HL-60 (cell line): ENCODE results near the gene IRX4.

Source experiments
- DNase-seq, 2 experiments: peaks; one replicate each; pipeline ENCODE4 v3.0.0-alpha.2; 2010 to 2020; ENCODE audit warnings: low read depth in 1 of 2, low spot score in 1 of 2
- H3K27ac ChIP-seq: fragments of 250-450 bp; sonication (Bioruptor Pico); replicated peaks from 2 replicates; pipeline ENCODE4 v1.5.1; 2020; ENCODE audit warnings: mild to moderate bottlenecking, moderate library complexity
- H3K27me3 ChIP-seq: fragments of 250-450 bp; sonication (Bioruptor Pico); 2 replicates; pipeline ENCODE4 v1.5.1; 2021; ENCODE audit warnings: mild to moderate bottlenecking, moderate library complexity; ENCODE audit not compliant: insufficient read depth, poor library complexity, severe bottlenecking
- H3K4me3 ChIP-seq: replicated peaks from 2 replicates; pipeline ENCODE4 v1.5.1; 2011; ENCODE audit warnings: mild to moderate bottlenecking, control low read depth, low read length; ENCODE audit not compliant: insufficient read depth
- CTCF ChIP-seq: IDR thresholded peaks from one replicate; pipeline ENCODE4 v1.5.1; 2011; ENCODE audit warnings: low read length, control low read depth, inconsistent platforms; ENCODE audit not compliant: insufficient read depth
- GABPA ChIP-seq: IDR thresholded peaks from 2 replicates; pipeline ENCODE4 v1.6.1; 2012; ENCODE audit warnings: low read depth
- POLR2AphosphoS5 ChIP-seq: IDR thresholded peaks from 2 replicates; pipeline ENCODE4 v1.6.1; 2012; ENCODE audit warnings: low read depth
- REST ChIP-seq: IDR thresholded peaks from 2 replicates; pipeline ENCODE4 v1.6.1; 2012; ENCODE audit warnings: low read depth; ENCODE audit not compliant: insufficient replicate concordance
- SPI1 ChIP-seq: IDR thresholded peaks from 2 replicates; pipeline ENCODE4 v1.6.1; 2012; ENCODE audit warnings: low read depth, mild to moderate bottlenecking, borderline replicate concordance

IRX4 gene

GRCh38 chr5:1921711-1922110, 39.0 kb upstream of the IRX4 start:
- TF ChIP-seq GABPA (no peak), REST (no peak), SPI1 (no peak), POLR2AphosphoS5 (no peak), CTCF (no peak)
- H3K27me3 ChIP-seq, result no peaks in the 10 kb centered on the region
- DNase-seq, result no peak
- no peak overlapping the region for H3K27ac ChIP-seq
- no peak overlapping the region for H3K4me3 ChIP-seq

GRCh38 chr5:1919750-1920149, 37.0 kb upstream of the IRX4 start:
- H3K27me3 ChIP-seq, result no peaks in the 10 kb centered on the region
- no peak for DNase-seq
- H3K4me3 ChIP-seq, result no peak overlapping the region
- TF ChIP-seq CTCF (no peak), POLR2AphosphoS5 (no peak), GABPA (no peak), REST (no peak), SPI1 (no peak)
- no peak overlapping the region for H3K27ac ChIP-seq

GRCh38 chr5:1919209-1919566, 36.5 kb upstream of the IRX4 start:
- H3K27me3 ChIP-seq, result no peaks in the 10 kb centered on the region
- no peak for TF ChIP-seq POLR2AphosphoS5
- TF ChIP-seq REST, result no peak
- no peak for TF ChIP-seq SPI1
- no peak for TF ChIP-seq CTCF
- no peak for TF ChIP-seq GABPA
- no peak for DNase-seq
- no peak overlapping the region for H3K4me3 ChIP-seq
- no peak overlapping the region for H3K27ac ChIP-seq
